A673 (cell line): ENCODE data around the gene NUMB. TPM values are rescaled to one million over a fixed set of nuclear protein-coding genes. Genes with fewer than 3 reads are reported as not detected.

Experiments used
- BruUV-seq: library from RNA; stranded (reverse); fragments of 400-500 nt; replicated peaks from 2 replicates; lab custom pipeline; 2021; lab: Mats Ljungman, UMichigan
- CTCF ChIA-PET: fragments of 300-600 bp; sonication (Branson Sonifier 250); formaldehyde crosslinking; loops from one replicate; lab custom pipeline; 2022; ENCODE audit warnings: antibody characterized with exemption; lab: Charles Lee
- POLR2A ChIA-PET: fragments of 300-600 bp; sonication (Branson Sonifier 250); formaldehyde crosslinking; loops from one replicate; lab custom pipeline; 2022; ENCODE audit warnings: antibody characterized with exemption; ENCODE audit not compliant: low non-redundant PET; lab: Charles Lee
- DNase-seq: peaks from one replicate; pipeline ENCODE4 v3.0.0-alpha.2; 2015; ENCODE audit warnings: low spot score
- H3K27ac ChIP-seq: fragments of 200-600 bp; sonication (generic); 2 replicates; pipeline ENCODE4 v1.5.1; 2016; ENCODE audit warnings: mixed run types, low read depth, mild to moderate bottlenecking, mixed read lengths, antibody characterized with exemption, low read length; ENCODE audit not compliant: poor library complexity, severe bottlenecking
- H3K27me3 ChIP-seq: fragments of 200-600 bp; sonication (generic); replicated peaks from 2 replicates; pipeline ENCODE4 v1.6.1; 2017; ENCODE audit warnings: mixed run types, low read depth, mild to moderate bottlenecking, mixed read lengths, antibody characterized with exemption, low read length; ENCODE audit not compliant: insufficient read depth, poor library complexity
- H3K36me3 ChIP-seq: fragments of 200-600 bp; sonication (generic); 2 replicates; pipeline ENCODE4 v1.6.1; 2016; ENCODE audit warnings: mixed run types, mild to moderate bottlenecking, mixed read lengths, antibody characterized with exemption, low read length; ENCODE audit not compliant: insufficient read depth, poor library complexity, severe bottlenecking
- H3K4me1 ChIP-seq: fragments of 200-600 bp; sonication (generic); 2 replicates; pipeline ENCODE4 v1.6.1; 2017; ENCODE audit warnings: mixed run types, mild to moderate bottlenecking, mixed read lengths, antibody characterized with exemption, low read length; ENCODE audit not compliant: insufficient read depth, poor library complexity, severe bottlenecking
- H3K4me3 ChIP-seq: fragments of 200-600 bp; sonication (generic); 2 replicates; pipeline ENCODE4 v1.5.1; 2016; ENCODE audit warnings: low read depth, mixed run types, mild to moderate bottlenecking, mixed read lengths, low read length; ENCODE audit not compliant: poor library complexity, severe bottlenecking
- H3K9me3 ChIP-seq: fragments of 200-600 bp; sonication (generic); 2 replicates; pipeline ENCODE4 v1.6.1; 2016; ENCODE audit warnings: mixed run types, low read depth, mild to moderate bottlenecking, mixed read lengths, antibody characterized with exemption, low read length; ENCODE audit not compliant: poor library complexity, severe bottlenecking
- EZH2 ChIP-seq: fragments of 200-600 bp; sonication (generic); IDR thresholded peaks from 2 replicates; pipeline ENCODE4 v1.6.1; 2017; ENCODE audit warnings: borderline replicate concordance, low read depth, mild to moderate bottlenecking, mixed read lengths, antibody characterized with exemption, low read length; ENCODE audit not compliant: poor library complexity, severe bottlenecking
- intact Hi-C: fragments of 100-400 bp; cut with micrococcal nuclease; formaldehyde crosslinking; loops from one replicate; pipeline ENCODE4 v1.10.0; 2022; ENCODE audit not compliant: unreplicated experiment
- total RNA-seq: library from RNA; stranded (reverse); gene quantifications from 2 replicates; pipeline ENCODE4 v1.2.3, GENCODE V29; 2021
- TF ChIP-seq, protein P1 (sequence below): fragments of 300-800, 200-600 bp; sonication (generic); conservative IDR thresholded peaks from 2 replicates; pipeline ENCODE4 v1.5.1; 2017; ENCODE audit warnings: low read depth, mild to moderate bottlenecking, antibody characterized with exemption, low read length, moderate library complexity, mixed read lengths

The NUMB gene
- total RNA-seq, 1 experiment from 2014 or later, result 46.3 TPM

DNA sequence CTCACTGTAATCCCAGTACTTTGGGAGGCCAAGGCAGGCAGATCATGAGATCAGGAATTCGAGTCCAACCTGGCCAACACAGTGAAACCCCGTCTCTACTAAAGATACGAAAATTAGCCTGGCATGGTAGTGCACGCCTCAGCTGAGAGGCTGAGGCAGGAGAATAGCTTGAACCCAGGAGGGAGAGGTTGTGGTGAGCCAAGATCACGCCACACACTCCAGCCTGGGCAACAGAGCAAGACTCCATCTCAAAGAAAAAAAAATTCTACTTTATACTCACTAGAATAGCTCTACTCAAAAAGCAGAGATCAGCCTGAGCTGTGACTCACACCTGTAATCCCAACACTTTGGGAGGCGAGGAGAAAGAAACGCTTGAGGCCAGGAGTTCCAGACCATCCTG is 17.1 kb downstream of the NUMB start:
- Histone ChIP-seq H3K27ac (no peak overlapping the region), H3K36me3 (no peaks in the 10 kb centered on the region), H3K4me1 (peaks cover 15% of the 10 kb centered on the region), H3K4me3 (no peak overlapping the region), H3K27me3 (no peaks in the 10 kb centered on the region), H3K9me3 (no peaks in the 10 kb centered on the region)
- ChIA-PET CTCF (no interaction called here), POLR2A (no interaction called here)
- no peak for DNase-seq
- TF ChIP-seq EZH2, result no peak
- TF ChIP-seq, protein P1, sequence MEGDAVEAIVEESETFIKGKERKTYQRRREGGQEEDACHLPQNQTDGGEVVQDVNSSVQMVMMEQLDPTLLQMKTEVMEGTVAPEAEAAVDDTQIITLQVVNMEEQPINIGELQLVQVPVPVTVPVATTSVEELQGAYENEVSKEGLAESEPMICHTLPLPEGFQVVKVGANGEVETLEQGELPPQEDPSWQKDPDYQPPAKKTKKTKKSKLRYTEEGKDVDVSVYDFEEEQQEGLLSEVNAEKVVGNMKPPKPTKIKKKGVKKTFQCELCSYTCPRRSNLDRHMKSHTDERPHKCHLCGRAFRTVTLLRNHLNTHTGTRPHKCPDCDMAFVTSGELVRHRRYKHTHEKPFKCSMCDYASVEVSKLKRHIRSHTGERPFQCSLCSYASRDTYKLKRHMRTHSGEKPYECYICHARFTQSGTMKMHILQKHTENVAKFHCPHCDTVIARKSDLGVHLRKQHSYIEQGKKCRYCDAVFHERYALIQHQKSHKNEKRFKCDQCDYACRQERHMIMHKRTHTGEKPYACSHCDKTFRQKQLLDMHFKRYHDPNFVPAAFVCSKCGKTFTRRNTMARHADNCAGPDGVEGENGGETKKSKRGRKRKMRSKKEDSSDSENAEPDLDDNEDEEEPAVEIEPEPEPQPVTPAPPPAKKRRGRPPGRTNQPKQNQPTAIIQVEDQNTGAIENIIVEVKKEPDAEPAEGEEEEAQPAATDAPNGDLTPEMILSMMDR, result no peak
- BruUV-seq, result no TSS peak
- intact Hi-C loops, result no loop called here

DNA sequence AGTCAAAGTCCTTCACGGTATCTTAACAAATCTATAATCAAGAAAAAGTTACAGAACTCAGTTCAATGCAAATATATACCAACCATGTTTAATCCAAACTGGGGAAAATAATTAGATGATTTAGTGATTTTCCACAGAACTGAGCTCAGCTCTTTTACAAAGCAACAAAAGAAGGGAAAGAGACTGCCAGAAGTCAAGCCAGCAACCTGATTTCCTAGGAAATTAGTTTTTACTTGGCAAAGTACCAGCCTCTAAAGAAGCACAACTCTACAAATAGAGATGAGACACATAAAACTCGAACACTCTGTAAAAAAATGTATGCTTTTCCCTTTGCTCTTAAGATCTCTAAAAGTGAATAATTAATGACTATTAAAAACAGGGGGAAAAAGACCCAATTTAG is 19.4 kb downstream of the NUMB start:
- Histone ChIP-seq H3K4me3 (no peak overlapping the region), H3K27me3 (no peaks in the 10 kb centered on the region), H3K36me3 (no peaks in the 10 kb centered on the region), H3K9me3 (no peaks in the 10 kb centered on the region), H3K27ac (peak overlapping the region; percentile 41), H3K4me1 (peaks cover 15% of the 10 kb centered on the region)
- ChIA-PET CTCF (no interaction called here), POLR2A (interaction anchor here (0.6 kb wide), 1 partner anchor 65 kb away, joined by 6 read pairs; no protein-coding TSS in a partner anchor)
- TF ChIP-seq, protein P1, result no peak
- TF ChIP-seq EZH2, result no peak
- no TSS peak for BruUV-seq
- intact Hi-C loops, result no loop called here
- DNase-seq, result peak; percentile 43

DNA sequence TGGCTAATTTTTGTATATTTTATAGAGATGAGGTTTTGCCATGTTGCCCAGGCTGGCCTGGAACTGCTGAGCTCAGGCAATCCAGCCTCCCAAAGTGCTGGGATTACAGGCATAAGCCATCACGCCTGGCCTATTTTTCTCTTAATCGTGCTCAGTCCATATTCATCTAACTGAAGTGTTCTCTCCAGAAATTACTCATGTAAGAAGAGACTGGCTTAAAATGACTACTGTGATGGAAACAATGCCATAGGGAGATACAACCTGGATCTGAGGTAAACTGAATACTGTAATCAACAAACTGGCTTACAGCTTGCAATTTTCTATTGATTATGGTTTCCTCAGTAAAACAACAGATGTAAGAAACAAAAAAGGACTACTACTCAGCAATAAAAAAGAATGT is 21.1 kb downstream of the NUMB start:
- intact Hi-C loops, result no loop called here
- POLR2A ChIA-PET, result no interaction called here

More for the DNA sequence above, 21.1 kb downstream of the NUMB start:
- CTCF ChIA-PET, result no interaction called here
- Histone ChIP-seq H3K4me3 (no peak overlapping the region), H3K27ac (no peak overlapping the region), H3K36me3 (no peaks in the 10 kb centered on the region), H3K4me1 (peaks cover 15% of the 10 kb centered on the region), H3K9me3 (no peaks in the 10 kb centered on the region), H3K27me3 (no peaks in the 10 kb centered on the region)
- no peak for TF ChIP-seq EZH2
- TF ChIP-seq, protein P1, result no peak
- BruUV-seq, result no TSS peak
- no peak for DNase-seq
